Measurements from ENCODE around the gene ASH1L.

GRCh38 chr1:155383406-155383805 is 179.2 kb downstream of the ASH1L start:
- no peak for TF ChIP-seq NANOG (IDR thresholded peaks at IDR 0.05; ENCODE audit: borderline replicate concordance)
- TF ChIP-seq EZH2 (IDR thresholded peaks at IDR 0.05; ENCODE audit: low read depth, unreplicated experiment), result no peak
- no peak for TF ChIP-seq JUNB (IDR thresholded peaks at IDR 0.05; ENCODE audit: unreplicated experiment)

All from GM23338 (cell line).